Medulla oblongata (tissue), 1 donor: ENCODE results near the gene SRA1.

Source experiments
- DNase-seq: peaks from one replicate; pipeline ENCODE4 v3.0.0-alpha.2; 2015; ENCODE audit errors: extremely low spot score

SRA1 gene

GRCh38 chr5:140550147-140551079, 6.9 kb downstream of the SRA1 start:
- DNase-seq = no peak

GRCh38 chr5:140549237-140550144, 7.8 kb downstream of the SRA1 start:
- DNase-seq = peak; percentile 71

GRCh38 chr5:140548791-140549190, 8.5 kb downstream of the SRA1 start:
- no peak for DNase-seq

GRCh38 chr5:140548300-140548688, 9.0 kb downstream of the SRA1 start:
- DNase-seq = no peak

GRCh38 chr5:140547508-140548299, 9.6 kb downstream of the SRA1 start, which contains the start of gene EIF4EBP3:
EIF4EBP3 (plus strand) TSS chr5:140547662; CDS start chr5:140547738, 76 bp downstream.
- peak; percentile 98 for DNase-seq

- no peak for DNase-seq
Observed at GRCh38 chr5:140546851-140547507, 10.3 kb downstream of the SRA1 start.

- DNase-seq = no peak
Observed at GRCh38 chr5:140545606-140546005, 11.7 kb downstream of the SRA1 start.

- DNase-seq = no peak
Observed at GRCh38 chr5:140544986-140545385, 12.3 kb downstream of the SRA1 start.

- no peak for DNase-seq
Observed at GRCh38 chr5:140542972-140543371, 14.3 kb downstream of the SRA1 start.

- no peak for DNase-seq
Observed at GRCh38 chr5:140540227-140540626, 17.0 kb downstream of the SRA1 start.

GRCh38 chr5:140524003-140524402, 33.3 kb downstream of the SRA1 start:
- no peak for DNase-seq

GRCh38 chr5:140513124-140513523, 44.1 kb downstream of the SRA1 start:
- DNase-seq = no peak

- DNase-seq = no peak
Observed at GRCh38 chr5:140509898-140510297, 47.4 kb downstream of the SRA1 start.

GRCh38 chr5:140502834-140503233, 54.4 kb downstream of the SRA1 start:
- no peak for DNase-seq
